ENCODE data around the gene TCF23.
"Not testable (repeated sequence)": the region's sequence is repeated elsewhere in the genome, so short reads cannot be mapped to it uniquely, and the experiment has no call there.

DNA sequence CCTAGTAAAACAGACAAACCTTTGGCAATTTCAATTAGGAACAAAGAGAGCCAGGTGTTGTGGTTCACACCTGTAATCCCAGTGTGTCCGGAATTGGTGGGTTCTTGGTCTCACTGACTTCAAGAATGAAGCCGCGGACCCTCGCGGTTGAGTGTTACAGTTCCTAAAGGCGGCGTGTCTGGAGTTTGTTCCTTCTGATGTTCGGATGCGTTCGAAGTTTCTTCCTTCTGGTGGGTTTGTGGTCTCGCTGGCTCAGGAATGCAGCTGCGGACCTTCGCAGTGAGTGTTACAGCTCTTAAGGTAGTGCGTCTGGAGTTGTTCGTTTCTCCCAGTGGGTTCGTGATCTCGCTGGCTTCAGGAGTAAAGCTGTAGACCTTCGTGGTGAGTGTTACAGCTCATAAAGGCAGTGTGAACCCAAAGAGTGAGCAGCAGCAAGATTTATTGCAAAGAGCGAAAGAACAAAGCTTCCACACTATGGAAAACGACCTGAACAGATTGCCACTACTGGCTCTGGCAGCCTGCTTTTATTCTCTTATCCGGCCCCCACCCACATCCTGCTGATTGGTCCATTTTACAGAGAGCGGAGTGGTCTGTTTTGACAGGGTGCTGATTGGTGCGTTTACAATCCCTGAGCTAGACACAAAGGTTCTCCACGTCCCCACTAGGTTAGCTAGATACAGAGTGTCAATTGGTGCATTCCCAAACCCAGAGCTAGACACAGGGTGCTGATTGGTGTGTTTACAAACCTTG lies 38.0 kb upstream of the TCF23 start:
- TF ChIP-seq ZXDB, ZNF121 (tag by site-specific recombination; IDR thresholded peaks at IDR 0.05): not testable (repeated sequence)

All from HEK293 (cell line).